GM19324 (cell line): Measurements from ENCODE around the gene ZNF107.
"Not testable (repeated sequence)": the region's sequence is repeated elsewhere in the genome, so short reads cannot be mapped to it uniquely, and the experiment has no call there.

Experiments used
- ATAC-seq: cut with Tn5 transposase; IDR thresholded peaks from one replicate; pipeline ENCODE4 v1.9.1; 2021; ENCODE audit warnings: mild to moderate bottlenecking, moderate library complexity; ENCODE audit not compliant: unreplicated experiment, low FRiP score

ZNF107 gene

GRCh38 chr7:64642875-64643274 is 23.1 kb upstream of the ZNF107 start:
- no peak for ATAC-seq

DNA sequence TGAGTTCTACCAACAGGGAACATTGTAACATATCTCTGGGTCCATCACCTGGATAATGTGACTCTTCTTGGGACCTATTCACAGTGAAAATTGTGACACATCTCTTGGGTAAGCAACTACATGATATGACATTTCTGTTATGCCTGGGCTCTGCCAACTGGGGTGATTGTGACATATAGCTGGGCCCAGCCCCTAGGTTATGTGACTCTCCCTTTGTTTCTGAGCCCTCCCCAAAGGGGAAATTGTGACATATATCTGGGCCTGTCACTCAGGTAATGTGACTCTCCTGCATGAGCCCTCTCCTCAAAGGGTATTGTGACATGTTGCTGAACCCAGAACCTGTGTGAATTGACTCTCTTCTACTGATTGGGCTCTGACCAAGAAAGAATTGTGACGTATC is 22.4 kb upstream of the ZNF107 start:
- no peak for ATAC-seq

DNA sequence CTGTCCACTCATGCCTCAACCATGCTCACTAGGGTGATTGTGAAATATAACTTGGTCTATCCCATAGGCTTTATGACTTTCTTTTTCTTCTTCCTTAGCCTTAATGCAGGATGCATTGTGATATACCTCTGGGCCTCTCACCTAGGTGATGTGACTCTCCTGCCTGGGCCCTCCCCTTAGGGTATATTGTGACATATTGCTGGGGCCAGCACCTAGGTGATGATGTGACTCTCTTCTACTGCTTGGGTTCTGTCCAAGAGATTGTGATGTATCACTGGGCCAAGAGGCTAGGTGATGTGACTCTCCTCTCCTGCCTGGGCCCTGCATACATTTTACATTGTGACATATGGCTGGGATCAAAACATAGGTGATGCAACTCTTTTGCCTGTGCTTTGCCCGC is 14.7 kb upstream of the ZNF107 start:
- no peak for ATAC-seq

GRCh38 chr7:64651632-64652165 is 14.2 kb upstream of the ZNF107 start:
- no peak for ATAC-seq

GRCh38 chr7:64653721-64654401 is 12.1 kb upstream of the ZNF107 start:
- no peak for ATAC-seq

DNA sequence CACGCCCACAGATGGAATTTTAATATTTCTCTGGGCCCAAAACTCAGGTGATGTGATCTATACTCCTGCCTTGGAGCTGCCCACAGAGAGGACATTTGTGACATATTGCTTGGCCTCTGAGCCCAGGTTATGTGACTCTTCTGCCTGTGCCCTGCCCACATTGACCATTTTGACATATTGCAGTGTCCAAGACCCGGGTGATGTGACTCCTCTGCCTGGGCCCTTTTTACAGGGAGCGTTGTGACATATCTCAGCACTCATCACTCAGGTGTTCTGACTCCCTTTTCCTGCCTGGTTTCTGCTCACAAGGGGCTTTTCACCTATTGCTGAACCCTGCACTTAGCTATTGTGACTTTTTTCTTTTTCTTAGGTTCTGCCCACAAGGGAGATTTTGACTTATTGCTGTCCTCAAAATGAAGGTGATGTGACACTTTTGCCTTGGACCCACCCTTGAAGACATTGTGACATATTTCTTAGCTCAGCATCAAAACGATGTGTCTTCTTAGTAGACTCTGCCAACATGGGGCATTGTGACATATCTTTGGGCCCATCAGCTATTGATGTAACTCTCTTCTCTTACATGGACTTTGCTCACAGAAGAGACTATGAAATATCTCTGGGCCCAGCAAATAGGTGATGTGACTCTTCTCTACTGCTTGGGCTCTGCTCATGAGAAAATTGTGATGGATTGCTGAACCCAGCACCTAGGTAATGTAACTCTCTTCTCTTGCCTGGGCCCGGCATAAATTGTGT is 11.0 kb upstream of the ZNF107 start:
- ATAC-seq = no peak

- ATAC-seq = no peak
Measured at GRCh38 chr7:64655811-64656210, 10.1 kb upstream of the ZNF107 start.

GRCh38 chr7:64656489-64656888 is 9.4 kb upstream of the ZNF107 start:
- ATAC-seq = no peak

GRCh38 chr7:64662091-64662490 is 3.8 kb upstream of the ZNF107 start:
- ATAC-seq = not testable (repeated sequence)

GRCh38 chr7:64666663-64667050 is 724 bp downstream of the ZNF107 start:
- ATAC-seq = no peak

- ATAC-seq = no peak
Measured at GRCh38 chr7:64667311-64667710, 1.4 kb downstream of the ZNF107 start.

DNA sequence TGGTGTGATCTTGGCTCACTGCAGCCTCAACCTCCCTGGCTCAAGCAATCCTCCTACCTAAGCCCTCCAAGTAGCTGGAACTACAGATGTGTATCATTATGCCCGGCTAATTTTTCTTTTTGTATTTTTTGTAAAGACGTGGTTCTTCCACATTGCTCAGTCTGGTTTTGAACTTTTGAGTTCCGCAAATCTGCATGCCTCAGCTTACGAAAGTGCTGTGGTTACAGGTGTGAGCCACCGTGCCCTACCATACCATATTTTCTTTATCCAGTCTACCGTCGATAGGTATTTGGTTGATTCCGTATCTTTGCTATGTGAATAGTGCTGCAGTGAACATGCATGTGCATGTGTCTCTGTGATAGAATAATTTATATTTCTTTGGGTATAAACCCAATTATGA is 6.5 kb downstream of the ZNF107 start:
- ATAC-seq = no peak

- ATAC-seq = no peak
Measured at GRCh38 chr7:64685091-64685490, 19.2 kb downstream of the ZNF107 start.

GRCh38 chr7:64685741-64686140 is 19.8 kb downstream of the ZNF107 start:
- ATAC-seq = no peak

GRCh38 chr7:64686493-64687184 is 20.7 kb downstream of the ZNF107 start:
- no peak for ATAC-seq

GRCh38 chr7:64687249-64687648 is 21.3 kb downstream of the ZNF107 start:
- no peak for ATAC-seq

GRCh38 chr7:64688988-64689387 is 23.1 kb downstream of the ZNF107 start:
- no peak for ATAC-seq

DNA sequence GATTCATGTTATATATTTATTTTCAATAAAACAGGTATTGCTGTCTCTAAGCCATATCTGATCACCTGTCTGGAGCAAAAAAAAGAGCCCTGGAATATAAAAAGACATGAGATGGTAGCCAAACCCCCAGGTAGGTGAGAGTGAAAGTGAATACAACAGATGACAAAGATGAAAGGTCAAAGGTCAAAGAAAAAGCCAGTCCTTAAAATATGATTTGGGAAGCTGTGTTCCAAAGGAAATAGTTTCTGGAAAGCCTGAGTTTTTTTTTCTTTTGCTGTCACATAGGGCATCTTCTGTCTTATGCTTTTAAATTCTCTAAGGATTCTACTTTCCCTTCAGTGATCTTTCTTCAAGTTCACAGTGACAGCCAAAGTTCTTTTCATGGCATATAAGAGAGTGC is 25.9 kb downstream of the ZNF107 start:
- no peak for ATAC-seq

- ATAC-seq = not testable (repeated sequence)
Measured at GRCh38 chr7:64697863-64698262, 31.9 kb downstream of the ZNF107 start.

DNA sequence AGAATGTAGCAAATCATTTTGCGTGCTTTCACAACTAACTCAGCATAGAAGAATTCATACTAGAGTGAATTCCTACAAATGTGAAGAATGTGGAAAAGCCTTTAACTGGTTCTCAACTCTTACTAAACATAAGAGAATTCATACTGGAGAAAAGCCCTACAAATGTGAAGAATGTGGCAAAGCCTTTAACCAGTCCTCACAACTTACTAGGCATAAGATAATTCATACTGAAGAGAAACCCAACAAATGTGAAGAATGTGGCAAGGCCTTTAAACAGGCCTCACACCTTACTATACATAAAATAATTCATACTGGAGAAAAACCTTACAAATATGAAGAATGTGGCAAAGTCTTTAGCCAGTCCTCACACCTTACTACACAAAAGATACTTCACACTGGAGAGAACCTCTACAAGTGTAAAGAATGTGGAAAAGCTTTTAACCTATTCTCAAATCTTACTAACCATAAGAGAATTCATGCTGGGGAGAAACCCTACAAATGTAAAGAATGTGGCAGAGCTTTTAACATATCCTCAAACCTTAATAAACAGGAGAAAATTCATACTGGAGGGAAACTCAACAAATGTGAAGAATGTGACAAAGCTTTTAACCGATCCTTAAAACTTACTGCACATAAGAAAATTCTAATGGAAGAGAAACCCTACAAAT is 40.8 kb downstream of the ZNF107 start:
- no peak for ATAC-seq

DNA sequence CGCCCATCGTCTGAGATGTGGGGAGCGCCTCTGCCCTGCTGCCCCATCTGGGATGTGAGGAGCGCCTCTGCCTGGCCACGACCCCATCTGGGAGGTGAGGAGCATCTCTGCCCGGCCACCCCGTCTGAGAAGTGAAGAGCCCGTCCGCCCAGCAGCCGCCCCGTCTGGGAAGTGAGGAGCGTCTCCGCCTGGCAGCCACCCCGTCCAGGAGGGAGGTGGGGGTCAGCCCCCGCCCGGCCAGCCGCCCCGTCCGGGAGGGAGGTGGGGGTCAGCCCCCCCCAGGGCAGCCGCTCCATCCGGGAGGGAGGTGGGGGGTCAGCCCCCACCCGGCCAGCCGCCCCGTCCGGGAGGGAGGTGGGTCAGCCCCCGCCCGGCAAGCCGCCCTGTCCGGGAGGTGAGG is 52.0 kb downstream of the ZNF107 start:
- not testable (repeated sequence) for ATAC-seq
